OCI-LY7 (cell line): Measurements from ENCODE around the gene ATE1.

ENCODE experiments used
- CTCF ChIP-seq: fragments of 200-600 bp; sonication (generic); conservative IDR thresholded peaks from 2 replicates; pipeline ENCODE4 v1.5.1; 2014; ENCODE audit warnings: mild to moderate bottlenecking, antibody characterized with exemption, low read length, moderate library complexity, mixed read lengths
- EZH2phosphoT487 ChIP-seq: fragments of 200-600 bp; sonication (generic); IDR thresholded peaks from 2 replicates; pipeline ENCODE4 v1.6.1; 2018; ENCODE audit warnings: low read depth, borderline replicate concordance, mild to moderate bottlenecking, mixed run types, antibody characterized with exemption, low read length, moderate library complexity, mixed read lengths

GRCh38 chr10:121976607-121977006 is 48.8 kb upstream of the ATE1 start:
- TF ChIP-seq CTCF (no peak), EZH2phosphoT487 (no peak)
